SK-N-DZ (cell line): ENCODE results near the gene HCN3.
"Not testable (repeated sequence)": the region's sequence is repeated elsewhere in the genome, so short reads cannot be mapped to it uniquely, and the experiment has no call there.

Experiments
- DNase-seq: peaks from one replicate; pipeline ENCODE4 v3.0.0-alpha.2; 2015; ENCODE audit warnings: low spot score

HCN3 gene

GRCh38 chr1:155284476-155284875 lies 7.2 kb downstream of the HCN3 start:
- no peak for DNase-seq

GRCh38 chr1:155285063-155285462 lies 7.8 kb downstream of the HCN3 start:
- DNase-seq, result no peak

DNA sequence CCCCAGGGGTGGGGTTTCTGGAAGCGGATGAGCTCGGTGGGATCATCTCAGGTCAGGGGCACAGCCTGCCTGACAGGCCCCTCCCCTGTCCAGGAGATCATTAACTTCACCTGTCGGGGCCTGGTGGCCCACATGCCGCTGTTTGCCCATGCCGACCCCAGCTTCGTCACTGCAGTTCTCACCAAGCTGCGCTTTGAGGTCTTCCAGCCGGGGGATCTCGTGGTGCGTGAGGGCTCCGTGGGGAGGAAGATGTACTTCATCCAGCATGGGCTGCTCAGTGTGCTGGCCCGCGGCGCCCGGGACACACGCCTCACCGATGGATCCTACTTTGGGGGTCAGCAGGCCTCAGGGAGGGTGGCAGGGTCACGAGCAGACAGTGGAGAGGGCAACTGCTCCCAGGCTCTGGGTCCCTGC lies 8.4 kb downstream of the HCN3 start:
- DNase-seq, result no peak

GRCh38 chr1:155286544-155286943 lies 9.3 kb downstream of the HCN3 start:
- DNase-seq, result no peak

- no peak for DNase-seq
Observed at GRCh38 chr1:155287987-155288543, 10.8 kb downstream of the HCN3 start.

DNA sequence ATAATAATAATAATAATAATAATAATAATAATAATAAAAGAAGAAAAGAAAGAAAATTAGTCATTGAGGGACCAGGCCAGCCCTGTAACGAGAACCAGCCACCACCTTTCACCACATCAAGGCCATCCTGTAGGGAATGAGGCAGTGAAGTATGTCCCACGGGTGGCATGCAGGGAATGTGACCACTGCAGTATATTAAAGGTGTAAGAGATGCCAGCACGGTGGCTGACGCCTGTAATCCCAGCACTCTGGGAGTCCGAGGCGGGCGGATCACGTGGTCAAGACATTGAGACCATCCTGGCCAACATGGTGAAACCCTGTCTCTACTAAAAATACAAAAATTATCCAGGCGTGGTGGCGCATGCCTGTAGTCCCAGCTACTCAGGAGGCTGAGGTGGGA lies 13.7 kb downstream of the HCN3 start:
- not testable (repeated sequence) for DNase-seq

GRCh38 chr1:155293086-155293749 lies 16.0 kb downstream of the HCN3 start:
- no peak for DNase-seq

GRCh38 chr1:155294520-155295182 lies 17.4 kb downstream of the HCN3 start:
- no peak for DNase-seq

GRCh38 chr1:155295183-155295941 lies 18.1 kb downstream of the HCN3 start:
- DNase-seq, result no peak

DNA sequence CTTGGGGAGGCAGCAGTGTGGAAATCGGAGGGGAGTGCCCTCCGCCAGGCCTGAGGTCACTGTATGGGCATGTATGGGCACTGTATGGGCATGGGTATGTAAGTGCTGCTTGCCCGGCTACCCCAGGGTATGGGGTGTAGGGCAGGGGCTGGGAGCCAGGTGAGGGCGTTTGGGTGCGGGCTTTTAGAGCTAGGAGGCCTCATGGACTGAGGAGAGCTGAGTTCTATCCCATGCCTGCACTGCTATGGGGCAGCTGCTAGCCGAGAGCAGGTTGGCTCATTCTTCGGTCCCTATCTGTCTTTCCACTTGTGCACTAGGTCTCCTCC lies 18.6 kb downstream of the HCN3 start:
- no peak for DNase-seq

DNA sequence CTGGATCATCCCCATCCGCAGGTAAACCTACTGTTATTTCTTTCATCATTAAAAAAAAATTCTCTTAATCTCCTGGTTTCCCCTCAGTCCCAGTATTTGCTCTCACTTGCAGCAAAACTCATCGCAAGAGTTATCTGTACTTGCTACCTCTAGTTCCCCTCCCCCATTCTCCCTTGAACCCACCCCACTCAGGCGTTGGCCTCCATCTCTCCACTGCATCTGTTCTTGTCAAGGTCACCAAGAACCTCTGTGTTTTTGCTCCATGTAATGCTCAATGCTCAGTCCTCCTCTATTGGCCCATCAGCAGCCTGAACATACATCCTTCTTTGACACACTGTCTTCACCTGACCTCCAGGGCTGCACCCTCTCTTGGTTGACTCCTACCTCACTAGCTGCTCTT lies 19.4 kb downstream of the HCN3 start:
- no peak for DNase-seq

DNA sequence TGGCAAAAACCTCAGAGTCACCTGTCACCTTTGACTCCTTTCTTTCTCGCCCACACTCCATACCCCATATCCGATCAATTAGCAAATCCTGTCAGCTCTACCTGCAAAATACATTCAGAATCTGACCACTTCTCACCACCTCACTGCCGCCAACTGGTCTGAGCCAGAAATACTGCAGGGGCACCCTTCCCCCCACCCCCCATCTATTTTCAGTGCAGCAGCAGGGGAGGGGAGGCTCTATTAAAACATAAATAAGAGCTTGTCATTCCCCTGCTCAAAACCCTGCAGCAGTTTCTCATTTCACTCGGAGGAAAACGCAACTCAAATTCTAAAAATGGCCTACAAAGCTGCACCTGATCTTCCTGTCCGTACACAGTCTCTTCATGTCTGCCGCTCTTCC lies 20.1 kb downstream of the HCN3 start:
- DNase-seq, result no peak

DNA sequence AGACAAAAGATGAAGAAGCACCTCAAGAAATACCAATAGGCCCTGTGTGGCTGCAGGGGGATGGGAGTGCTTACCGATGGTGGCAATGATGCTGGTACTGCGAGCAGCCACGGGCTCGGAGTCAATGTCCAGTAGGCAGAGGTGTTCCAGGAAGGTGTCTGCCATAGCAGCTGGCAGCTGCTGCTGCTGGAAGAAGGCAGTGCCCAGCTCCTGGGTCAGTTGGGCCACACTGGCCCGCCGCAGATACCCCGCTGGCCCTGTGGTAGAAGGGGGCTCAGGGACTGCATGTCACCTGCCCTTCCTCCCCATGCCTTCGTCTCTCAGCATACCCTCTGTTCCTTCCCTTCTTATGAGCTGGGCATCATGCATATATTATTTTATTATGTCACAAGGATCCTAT lies 22.8 kb downstream of the HCN3 start:
- no peak for DNase-seq

GRCh38 chr1:155300553-155301329 lies 23.5 kb downstream of the HCN3 start:
- no peak for DNase-seq

DNA sequence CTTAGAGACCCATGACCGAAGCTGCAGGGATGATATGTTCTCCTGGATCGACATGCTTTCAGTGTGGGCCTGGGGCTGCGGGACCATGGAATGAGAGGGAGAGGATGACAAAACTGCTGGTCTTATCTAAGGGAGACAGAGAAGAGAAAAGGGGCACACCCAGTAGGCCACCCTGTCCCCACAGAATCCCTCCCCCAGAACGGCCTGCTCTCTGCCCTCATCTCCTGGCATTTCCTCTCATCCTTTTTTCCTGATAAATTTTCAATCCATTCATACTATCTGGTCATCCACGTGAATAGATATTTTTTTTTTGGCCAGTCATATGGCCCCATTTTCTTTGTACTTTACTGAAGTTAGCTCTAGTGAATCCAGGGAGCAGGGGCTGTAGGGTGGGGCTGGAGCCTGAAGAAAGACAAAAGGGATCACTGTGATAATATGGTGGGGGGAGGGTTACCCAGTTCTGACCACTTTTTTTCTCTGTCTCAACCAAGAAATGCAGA lies 24.1 kb downstream of the HCN3 start, which contains the start of gene PKLR:
Gene PKLR, minus strand, starts transcription at position 97 of the 500 bp plus-strand sequence. Its CDS starts 43 bp downstream, at position 54.
- no peak for DNase-seq

DNA sequence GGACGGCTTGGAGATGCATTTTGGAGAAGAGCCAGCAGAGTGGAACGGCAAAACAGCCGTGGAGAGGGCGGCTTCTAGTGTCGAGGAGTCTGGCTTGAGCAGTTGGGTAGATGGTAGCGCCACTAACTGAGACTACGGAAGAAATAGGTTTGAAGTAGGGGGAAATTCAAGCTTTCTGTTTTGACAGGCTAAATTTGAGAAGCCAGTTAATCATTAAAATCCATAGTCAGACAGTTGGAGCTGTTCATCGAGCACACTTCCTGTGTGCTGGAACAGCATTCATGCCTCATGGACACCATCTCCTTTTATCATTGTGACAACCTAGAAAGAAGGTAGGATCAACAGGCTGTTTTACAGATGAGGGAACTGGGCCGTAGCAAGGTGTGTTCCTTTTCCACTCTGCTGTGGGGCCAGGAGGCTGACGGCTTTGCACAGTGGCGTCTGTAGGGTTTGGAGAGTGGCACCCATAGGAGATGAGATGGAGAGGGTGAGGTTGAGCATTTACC lies 27.3 kb downstream of the HCN3 start:
- DNase-seq, result no peak

DNA sequence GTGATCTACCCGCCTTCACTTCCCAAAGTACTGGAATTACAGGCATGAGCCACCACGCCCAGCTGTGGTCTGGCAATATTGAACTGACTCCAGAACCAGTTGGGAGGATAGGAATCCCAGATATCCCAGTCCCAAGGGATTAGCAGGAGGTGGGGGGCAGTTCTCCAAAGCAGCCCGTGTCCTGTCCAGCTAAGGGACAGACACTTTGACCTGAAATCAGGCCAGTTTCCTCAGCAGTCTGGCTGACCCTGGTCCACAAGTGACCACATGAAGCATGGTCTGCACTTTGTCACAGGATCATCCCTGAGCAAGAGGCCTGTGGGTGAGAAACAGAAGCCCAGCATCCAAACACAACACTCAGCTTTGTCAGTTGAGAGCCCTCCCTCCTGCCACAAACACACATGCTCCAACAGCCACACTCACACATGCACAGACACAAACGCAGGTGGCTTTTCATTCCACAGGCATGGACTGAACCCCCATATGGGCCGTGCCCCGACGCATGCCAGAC lies 28.7 kb downstream of the HCN3 start:
- no peak for DNase-seq

DNA sequence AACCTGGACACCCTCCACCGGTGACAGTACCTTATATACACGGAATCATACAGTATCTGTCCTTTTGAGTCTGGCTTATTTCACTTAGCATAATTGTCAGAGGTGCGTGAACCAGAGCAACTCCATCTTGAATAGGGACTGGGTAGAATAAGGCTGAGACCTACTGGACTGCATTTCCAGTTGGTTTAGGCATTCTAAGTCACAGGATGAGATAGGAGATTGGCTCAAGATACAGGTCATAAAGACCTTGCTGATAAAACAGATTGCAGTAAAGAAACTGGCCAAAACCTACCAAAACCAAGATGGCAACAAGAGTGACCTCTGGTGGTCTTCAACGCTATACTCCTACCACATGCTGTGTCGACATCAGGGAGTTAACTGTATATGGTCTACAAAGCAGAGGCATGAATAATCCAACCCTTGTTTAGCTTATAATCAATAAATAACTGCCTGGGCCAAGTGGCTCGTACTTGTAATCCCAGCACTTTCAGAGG lies 30.0 kb downstream of the HCN3 start:
- DNase-seq, result peak; percentile 81

DNA sequence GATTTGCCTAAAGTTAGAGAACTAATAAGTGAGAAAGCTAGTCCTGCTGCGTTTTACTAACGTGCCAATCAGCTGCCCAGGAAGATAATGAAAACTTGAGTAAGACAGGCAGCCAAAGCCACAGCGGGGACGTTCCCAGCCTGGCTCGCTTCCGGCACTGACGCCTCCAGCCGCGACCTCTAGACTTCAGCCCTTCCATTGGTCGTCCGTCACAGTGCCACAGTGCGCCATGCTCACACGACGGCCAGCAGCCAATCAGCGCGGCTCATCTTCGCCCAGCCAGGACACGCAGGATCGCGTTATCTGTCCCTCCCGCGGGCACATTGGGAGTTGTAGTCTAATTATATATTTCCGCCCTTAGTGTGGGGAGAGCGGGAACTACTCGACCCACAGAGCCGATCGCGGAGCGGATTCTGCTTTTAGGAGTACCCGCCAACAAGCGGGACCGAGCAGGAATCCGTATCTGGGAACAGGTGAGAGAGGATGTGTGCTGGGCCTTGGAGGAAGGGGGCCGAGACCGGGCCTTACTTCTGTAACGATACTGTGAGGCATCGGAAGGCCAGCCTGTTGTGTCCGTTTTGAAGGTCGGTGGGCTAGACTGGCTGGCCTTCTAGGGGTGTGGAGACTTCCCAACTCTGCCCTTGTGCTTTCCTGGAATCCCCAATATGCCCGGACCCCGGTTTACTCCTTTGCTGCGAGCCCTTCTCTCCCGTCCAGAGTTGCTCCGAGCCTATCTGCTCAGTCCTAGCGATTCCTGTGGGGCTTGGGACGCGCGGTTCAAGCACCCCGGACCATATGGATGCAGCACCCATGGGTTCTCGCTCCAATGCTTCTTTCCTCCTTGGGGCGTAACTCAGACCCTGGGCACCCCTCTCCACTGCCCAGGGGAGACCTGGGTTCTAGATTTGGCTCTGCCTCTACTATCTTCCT lies 31.5 kb downstream of the HCN3 start, which contains the start of gene FDPS:
Gene FDPS, plus strand, starts transcription at position 374 of the 930 bp plus-strand sequence. CDS start 924 bp downstream, outside the sequence.
- peak; percentile 100 for DNase-seq
